HepG2 (cell line): ENCODE results near the gene HRH2. TPM values are rescaled to one million over a fixed set of nuclear protein-coding genes. Genes with fewer than 3 reads are reported as not detected.

Experiments used
- ATAC-seq: fragments of 200-7000 bp; cut with Tn5 transposase; 3 replicates; pipeline ENCODE4 v1.9.1; 2020; ENCODE audit warnings: mild to moderate bottlenecking, moderate library complexity
- BruUV-seq: library from RNA; stranded (reverse); fragments of 400-500 nt; replicated peaks from 2 replicates; lab custom pipeline; 2021; lab: Mats Ljungman, UMichigan
- CTCF ChIA-PET: fragments of 300-600 bp; formaldehyde crosslinking; extraction: SDS; loops from one replicate; lab custom pipeline; 2021; ENCODE audit warnings: low total read pairs, inconsistent platforms, low intra/inter-chr PET ratio; lab: Yijun Ruan, JAX
- POLR2A ChIA-PET: fragments of 350-600 bp; sonication (Branson Sonifier 250); formaldehyde crosslinking; loops from one replicate; lab custom pipeline; 2020; ENCODE audit warnings: antibody characterized with exemption, inconsistent platforms; lab: Yijun Ruan, JAX
- DNase-seq: peaks from one replicate; pipeline ENCODE4 v3.0.0-alpha.2; 2015; ENCODE audit warnings: low spot score
- FAIRE-seq: peaks from 3 replicates; lab custom pipeline; 2011; peaks lifted over from hg19 to GRCh38; lab: Jason Lieb, UNC
- H2AFZ ChIP-seq: one replicate; pipeline ENCODE4 v1.6.1; 2011; ENCODE audit warnings: low read length, inconsistent platforms
- H3K27ac ChIP-seq: fragments of 300-600 bp; 3 replicates; pipeline ENCODE4 v1.8.0; 2011; ENCODE audit warnings: mixed run types, mild to moderate bottlenecking, mixed read lengths, low read length, inconsistent platforms; ENCODE audit not compliant: insufficient read depth; ENCODE audit errors: extremely low read length
- H3K27me3 ChIP-seq, 2 experiments: fragments of 200-600 bp in 1 of 2; 2 replicates in 1 of 2; 3 replicates in 1 of 2; pipeline versions ENCODE4 v1.6.0 to v1.8.0; 2011; ENCODE audit warnings: low read length in 2 of 2, mild to moderate bottlenecking in 2 of 2, moderate library complexity in 2 of 2, inconsistent platforms in 1 of 2; ENCODE audit not compliant: insufficient read depth in 2 of 2, control insufficient read depth in 1 of 2
- H3K36me3 ChIP-seq, 2 experiments: fragments of 200-600 bp in 1 of 2; replicated peaks in 1 of 2; 2 replicates in 1 of 2; 3 replicates in 1 of 2; pipeline versions ENCODE4 v1.5.1 to v1.8.0; 2011; ENCODE audit warnings: low read length in 2 of 2, inconsistent platforms in 1 of 2; ENCODE audit not compliant: insufficient read depth in 2 of 2, control insufficient read depth in 1 of 2
- H3K4me1 ChIP-seq: 2 replicates; pipeline ENCODE4 v1.5.1; 2012; ENCODE audit warnings: low read length, inconsistent platforms; ENCODE audit not compliant: insufficient read depth
- H3K4me2 ChIP-seq: 2 replicates; pipeline ENCODE4 v1.6.0; 2011; ENCODE audit warnings: low read depth, low read length, inconsistent platforms
- H3K4me3 ChIP-seq, 3 experiments: fragments of 200-600 bp in 1 of 3; sonication (generic), shearing (Covaris generic) in 1 of 3; replicated peaks in 1 of 3; 2 replicates each; pipeline ENCODE4 v1.5.1; 2011 to 2016; ENCODE audit warnings: low read length in 3 of 3, inconsistent platforms in 2 of 3, low read depth in 2 of 3, mild to moderate bottlenecking in 2 of 3, control low read depth in 1 of 3, mixed read lengths in 1 of 3; ENCODE audit not compliant: insufficient read depth in 1 of 3
- H3K79me2 ChIP-seq: one replicate; pipeline ENCODE4 v1.6.1; 2011; ENCODE audit warnings: low read length, inconsistent platforms; ENCODE audit not compliant: insufficient read depth
- H3K9ac ChIP-seq: 2 replicates; pipeline ENCODE4 v1.6.0; 2011; ENCODE audit warnings: mild to moderate bottlenecking, low read depth, low read length, inconsistent platforms; ENCODE audit not compliant: insufficient read depth
- H3K9me3 ChIP-seq: 2 replicates; pipeline ENCODE4 v1.5.1; 2012; ENCODE audit warnings: mild to moderate bottlenecking, low read length
- H4K20me1 ChIP-seq: 2 replicates; pipeline ENCODE4 v1.6.0; 2011; ENCODE audit warnings: inconsistent platforms, mild to moderate bottlenecking, low read length, moderate library complexity; ENCODE audit not compliant: insufficient read depth
- ETV6 ChIP-seq: sonication (generic); formaldehyde crosslinking; conservative IDR thresholded peaks from 2 replicates; pipeline ENCODE4 v1.4.0; 2020; ENCODE audit warnings: missing genetic modification reagents
- ZNF274 ChIP-seq: sonication (generic); formaldehyde crosslinking; IDR thresholded peaks from 2 replicates; pipeline ENCODE4 v1.5.1; 2020; ENCODE audit warnings: mild to moderate bottlenecking, missing genetic modification reagents
- ZNF468 ChIP-seq: sonication (generic); formaldehyde crosslinking; IDR thresholded peaks from 2 replicates; pipeline ENCODE4 v1.8.0; 2022; ENCODE audit warnings: mild to moderate bottlenecking, moderate library complexity, missing genetic modification reagents
- WGBS: methylation state at CpG from one replicate; pipeline ENCODE4 v1.1.6; 2017; ENCODE audit warnings: low lambda C conversion rate; 5-methylcytosine and 5-hydroxymethylcytosine counted together
- in situ Hi-C: cut with HindIII; loops from 2 replicates; pipeline ENCODE4 v1.10.0; 2017; ENCODE audit warnings: low pct_unique_long_range_greater_than_20kb; ENCODE audit not compliant: extremely low pct_ligation_motif_present
- intact Hi-C: fragments of 100-400 bp; cut with micrococcal nuclease; formaldehyde crosslinking; loops from one replicate; pipeline ENCODE4 v1.10.0; 2022; ENCODE audit not compliant: unreplicated experiment
- polyA plus RNA-seq, 8 experiments: library from polyadenylated mRNA; depleted of rRNA in 3 of 8; stranded (reverse) in 7 of 8; unstranded in 1 of 8; fragments of >200 nt; fragmentation: Illumina TruSeq in 4 of 8; extraction: Trizol in 4 of 8; gene quantifications; 2 replicates each; pipeline versions ENCODE4 v1.2.1 to v1.2.3, GENCODE V29; 2011 to 2016; ENCODE audit warnings: low read depth in 4 of 8, missing spikeins in 1 of 8, mixed read lengths in 1 of 8; ENCODE audit not compliant: insufficient read depth in 1 of 8
- total RNA-seq, 5 experiments: library from RNA; depleted of rRNA; stranded (reverse); fragments of >200 nt; fragmentation: Illumina TruSeq; extraction: Trizol; gene quantifications; 2 replicates each; pipeline ENCODE4 v1.2.3, GENCODE V29; 2016; ENCODE audit warnings: low read depth in 1 of 5
- TF ChIP-seq, protein P1 (sequence below): sonication (generic); formaldehyde crosslinking; IDR thresholded peaks from 2 replicates; pipeline ENCODE4 v1.8.0; 2022; ENCODE audit warnings: mild to moderate bottlenecking, missing genetic modification reagents, moderate library complexity
- TF ChIP-seq, protein P2 (sequence below): sonication (generic); formaldehyde crosslinking; IDR thresholded peaks from 2 replicates; pipeline ENCODE4 v1.5.1; 2020; ENCODE audit warnings: mild to moderate bottlenecking, moderate library complexity, missing genetic modification reagents

Gene HRH2
- total and polyA plus RNA-seq, 2 of the 13 experiments (the other 11 are each of a cell fraction or from before 2014, with no cell fraction given): not detected

DNA sequence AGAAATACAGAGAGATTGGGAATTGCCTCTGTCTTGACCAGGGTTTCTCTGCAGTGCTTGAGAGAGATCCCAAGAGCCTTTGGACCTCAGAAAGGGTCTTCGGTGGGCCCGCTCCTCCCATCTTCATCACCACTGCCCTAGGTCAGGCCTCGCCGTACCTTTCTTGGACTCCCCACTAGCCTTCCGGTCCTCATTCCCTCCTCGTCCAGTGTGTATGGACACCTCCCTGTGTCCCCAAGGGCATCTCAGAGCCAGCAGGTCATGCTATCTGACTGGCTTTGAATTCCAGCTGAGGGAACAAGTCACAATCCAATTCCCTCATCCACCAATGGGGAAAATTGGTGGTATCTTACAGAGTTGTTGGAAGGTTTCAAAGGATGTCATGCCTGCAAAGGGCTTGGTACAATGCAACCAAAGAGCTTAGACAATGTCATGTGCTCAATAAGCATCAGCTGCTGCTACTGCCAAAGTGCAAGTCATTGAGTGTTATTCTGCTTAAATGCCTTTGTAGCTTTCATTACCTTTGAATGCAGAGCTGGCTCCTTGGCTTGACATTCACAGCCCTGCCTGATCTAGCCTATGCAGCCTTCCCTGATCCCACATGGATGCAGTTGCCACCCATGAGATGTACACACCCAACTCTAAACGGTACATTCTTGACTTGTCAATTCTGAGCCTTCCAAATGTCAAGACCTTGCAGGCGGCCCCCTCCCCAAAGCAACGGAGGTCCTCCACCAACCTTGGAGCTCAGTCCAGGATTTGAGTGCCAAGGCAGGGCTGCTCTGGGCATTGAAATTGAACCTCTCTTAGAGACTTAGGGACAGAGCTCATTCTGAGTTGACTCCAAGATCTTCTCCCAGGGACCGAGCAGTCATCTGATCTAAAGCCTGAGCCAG, 58.0 kb downstream of the HRH2 start:
- Histone ChIP-seq H3K9ac (no peak overlapping the region), H3K4me2 (no peak overlapping the region), H3K79me2 (no peaks in the 10 kb centered on the region)
- DNase-seq: no peak
- intact Hi-C loops: loop anchor here (10.0 kb wide), 1 partner anchor 251 kb away; no protein-coding TSS in a partner anchor
- TF ChIP-seq ETV6 (CRISPR knock-in tag) (no peak), ZNF274 (CRISPR knock-in tag) (no peak), ZNF468 (CRISPR knock-in tag) (no peak)
- TF ChIP-seq, protein P1, sequence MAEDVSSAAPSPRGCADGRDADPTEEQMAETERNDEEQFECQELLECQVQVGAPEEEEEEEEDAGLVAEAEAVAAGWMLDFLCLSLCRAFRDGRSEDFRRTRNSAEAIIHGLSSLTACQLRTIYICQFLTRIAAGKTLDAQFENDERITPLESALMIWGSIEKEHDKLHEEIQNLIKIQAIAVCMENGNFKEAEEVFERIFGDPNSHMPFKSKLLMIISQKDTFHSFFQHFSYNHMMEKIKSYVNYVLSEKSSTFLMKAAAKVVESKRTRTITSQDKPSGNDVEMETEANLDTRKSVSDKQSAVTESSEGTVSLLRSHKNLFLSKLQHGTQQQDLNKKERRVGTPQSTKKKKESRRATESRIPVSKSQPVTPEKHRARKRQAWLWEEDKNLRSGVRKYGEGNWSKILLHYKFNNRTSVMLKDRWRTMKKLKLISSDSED (CRISPR knock-in tag): no peak
- TF ChIP-seq, protein P2, sequence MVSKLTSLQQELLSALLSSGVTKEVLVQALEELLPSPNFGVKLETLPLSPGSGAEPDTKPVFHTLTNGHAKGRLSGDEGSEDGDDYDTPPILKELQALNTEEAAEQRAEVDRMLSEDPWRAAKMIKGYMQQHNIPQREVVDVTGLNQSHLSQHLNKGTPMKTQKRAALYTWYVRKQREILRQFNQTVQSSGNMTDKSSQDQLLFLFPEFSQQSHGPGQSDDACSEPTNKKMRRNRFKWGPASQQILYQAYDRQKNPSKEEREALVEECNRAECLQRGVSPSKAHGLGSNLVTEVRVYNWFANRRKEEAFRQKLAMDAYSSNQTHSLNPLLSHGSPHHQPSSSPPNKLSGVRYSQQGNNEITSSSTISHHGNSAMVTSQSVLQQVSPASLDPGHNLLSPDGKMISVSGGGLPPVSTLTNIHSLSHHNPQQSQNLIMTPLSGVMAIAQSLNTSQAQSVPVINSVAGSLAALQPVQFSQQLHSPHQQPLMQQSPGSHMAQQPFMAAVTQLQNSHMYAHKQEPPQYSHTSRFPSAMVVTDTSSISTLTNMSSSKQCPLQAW (CRISPR knock-in tag): no peak
- TF ChIP-seq, all 625 proteins: peak for 0
- no TSS peak for BruUV-seq
- ChIA-PET CTCF (no interaction called here), POLR2A (no interaction called here)
- H3K27me3 ChIP-seq: peaks cover 1 to 3% of the 10 kb centered on the region in 2 experiments; a peak in 1 of 5 replicates
- WGBS: 32% methylated on average over 9 of the region's 10 CpGs
- H2AFZ ChIP-seq: no peak overlapping the region
- FAIRE-seq (no peak), ATAC-seq (no peak)
- H3K4me3 ChIP-seq: no peak overlapping the region
- H4K20me1 ChIP-seq: no peaks in the 10 kb centered on the region
- peaks cover 7% of the 10 kb centered on the region for H3K4me1 ChIP-seq
- H3K9me3 ChIP-seq: peaks cover 17% of the 10 kb centered on the region
- no peak overlapping the region for H3K27ac ChIP-seq
- no peaks in the 10 kb centered on the region for H3K36me3 ChIP-seq
- in situ Hi-C loops: loop anchor here (5.0 kb wide), 1 partner anchor 764 kb away; no protein-coding TSS in a partner anchor
